ENCODE results near the gene PLK5.

DNA sequence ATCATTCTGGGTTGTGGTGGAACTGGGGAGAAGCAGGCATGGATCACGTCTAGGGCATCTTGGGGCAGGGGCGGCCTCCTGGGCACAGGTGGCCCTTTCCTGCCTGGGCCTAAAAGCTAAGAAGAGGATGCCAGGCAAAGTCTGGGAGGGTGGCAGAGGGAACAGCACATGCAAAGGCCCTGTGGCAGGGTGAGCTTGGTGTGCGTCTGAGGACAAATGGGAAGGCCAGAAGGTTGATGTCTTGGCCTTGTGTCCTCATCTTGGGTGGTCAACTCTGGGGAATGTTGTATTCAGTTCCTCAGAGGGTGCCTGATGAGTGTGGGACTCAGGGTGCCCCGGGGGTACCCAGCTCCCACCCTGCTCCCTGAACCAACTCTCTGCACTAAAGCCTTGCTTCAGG, 5.4 kb upstream of the PLK5 start:
- TF ChIP-seq CTCF (IDR thresholded peaks at IDR 0.05; ENCODE audit: low read depth, low read length, poor library complexity, severe bottlenecking) (no peak), EZH2phosphoT487 (IDR thresholded peaks at IDR 0.05; ENCODE audit: borderline replicate concordance, low read length) (no peak)

All from DOHH2 (cell line).